HepG2 (cell line): ENCODE data around the gene TAP1.

ENCODE experiments used
- ATM ChIP-seq: fragments of 450-650 bp; IDR thresholded peaks from 2 replicates; pipeline ENCODE4 v1.7.1; 2017; ENCODE audit warnings: mild to moderate bottlenecking, borderline replicate concordance
- CTCF ChIP-seq: sonication (generic); formaldehyde crosslinking; IDR thresholded peaks from 2 replicates; pipeline ENCODE4 v1.5.0; 2020; ENCODE audit warnings: mild to moderate bottlenecking, missing genetic modification reagents, moderate library complexity
- HOXD1 ChIP-seq: sonication (generic); formaldehyde crosslinking; IDR thresholded peaks from 2 replicates; pipeline ENCODE4 v1.5.0; 2020; ENCODE audit warnings: missing genetic modification reagents
- KDM5A ChIP-seq: fragments of 200-600 bp; sonication (generic); IDR thresholded peaks from 2 replicates; pipeline ENCODE4 v1.7.0; 2018; ENCODE audit warnings: antibody characterized with exemption, mild to moderate bottlenecking, low read length, borderline replicate concordance
- MAZ ChIP-seq, 2 experiments: sonication (generic) in 1 of 2; formaldehyde crosslinking in 1 of 2; IDR thresholded peaks; 2 replicates each; pipeline versions ENCODE4 v1.5.0 to v1.6.1; 2012 to 2020; ENCODE audit warnings: low read depth in 2 of 2, mild to moderate bottlenecking in 2 of 2, borderline replicate concordance in 1 of 2, improper control_type of control experiment in 1 of 2, low read length in 1 of 2, missing genetic modification reagents in 1 of 2, moderate library complexity in 1 of 2
- MLX ChIP-seq: IDR thresholded peaks from 2 replicates; pipeline ENCODE4 v1.6.1; 2016
- POLR2AphosphoS5 ChIP-seq: IDR thresholded peaks from 2 replicates; pipeline ENCODE4 v1.6.1; 2012; ENCODE audit warnings: low read depth, low read length
- RAD51 ChIP-seq: fragments of 450-650 bp; IDR thresholded peaks from 2 replicates; pipeline ENCODE4 v1.6.1; 2016; ENCODE audit warnings: borderline replicate concordance
- STAG1 ChIP-seq: sonication (generic); formaldehyde crosslinking; IDR thresholded peaks from 2 replicates; pipeline ENCODE4 v1.4.0; 2020; ENCODE audit warnings: missing genetic modification reagents
- ZKSCAN8 ChIP-seq: IDR thresholded peaks from 2 replicates; pipeline ENCODE4 v1.6.1; 2016; ENCODE audit warnings: borderline replicate concordance, missing genetic modification reagents, missing compliant biosample characterization
- ZNF274 ChIP-seq: sonication (generic); formaldehyde crosslinking; IDR thresholded peaks from 2 replicates; pipeline ENCODE4 v1.5.1; 2020; ENCODE audit warnings: mild to moderate bottlenecking, missing genetic modification reagents

- TF ChIP-seq STAG1 (CRISPR knock-in tag) = no peak
- no peak for TF ChIP-seq RAD51
- TF ChIP-seq KDM5A = no peak
- no peak for TF ChIP-seq CTCF (CRISPR knock-in tag)
- TF ChIP-seq MLX (CRISPR knock-in tag) = no peak
- TF ChIP-seq HOXD1 (CRISPR knock-in tag) = no peak
- TF ChIP-seq MAZ (IDR thresholded peaks at IDR 0.05; ENCODE audit: borderline replicate concordance, low read depth, low read length) = no peak
- no peak for TF ChIP-seq MAZ (CRISPR knock-in tag; IDR thresholded peaks at IDR 0.05; ENCODE audit: low read depth)
- no peak for TF ChIP-seq POLR2AphosphoS5
- no peak for TF ChIP-seq ZNF274 (CRISPR knock-in tag)
- no peak for TF ChIP-seq ZKSCAN8 (CRISPR knock-in tag)
- TF ChIP-seq ATM = no peak
Observed at GRCh38 chr6:32803416-32803815, 50.1 kb downstream of the TAP1 start.
